Endothelial cell (in vitro differentiated cells): ENCODE data around the gene CACNA1B. TPM values are rescaled to one million over a fixed set of nuclear protein-coding genes. Genes with fewer than 3 reads are reported as not detected.

ENCODE experiments used
- DNase-seq: peaks from one replicate; pipeline ENCODE4 v3.0.0; 2021; ENCODE audit warnings: low spot score
- H3K27ac Mint-ChIP-seq: one replicate; pipeline ENCODE4 v1.8.0; 2021; ENCODE audit warnings: mixed read lengths, inconsistent platforms; ENCODE audit not compliant: unreplicated experiment
- H3K27me3 Mint-ChIP-seq: one replicate; pipeline ENCODE4 v1.8.0; 2021; ENCODE audit warnings: mild to moderate bottlenecking, moderate library complexity, mixed read lengths, inconsistent platforms; ENCODE audit not compliant: unreplicated experiment
- H3K36me3 Mint-ChIP-seq: one replicate; pipeline ENCODE4 v1.8.0; 2021; ENCODE audit warnings: mild to moderate bottlenecking, low read depth, mixed read lengths, inconsistent platforms; ENCODE audit not compliant: unreplicated experiment
- H3K4me1 Mint-ChIP-seq: one replicate; pipeline ENCODE4 v1.8.0; 2021; ENCODE audit warnings: mild to moderate bottlenecking, mixed read lengths, inconsistent platforms; ENCODE audit not compliant: unreplicated experiment
- H3K4me3 Mint-ChIP-seq: one replicate; pipeline ENCODE4 v1.8.0; 2021; ENCODE audit warnings: mild to moderate bottlenecking, mixed read lengths, inconsistent platforms; ENCODE audit not compliant: unreplicated experiment
- H3K9me3 Mint-ChIP-seq: one replicate; pipeline ENCODE4 v1.8.0; 2021; ENCODE audit warnings: mixed read lengths, inconsistent platforms; ENCODE audit not compliant: unreplicated experiment
- CTCF ChIP-seq: fragments of 200-600 bp; sonication (generic); IDR thresholded peaks from one replicate; pipeline ENCODE4 v1.5.0; 2021; ENCODE audit warnings: antibody characterized with exemption; ENCODE audit not compliant: unreplicated experiment
- total RNA-seq: library from RNA; stranded (reverse); fragmentation: NEBNext Ultra II Directional; extraction: Animal tissue kit (Norgen Biotek cat#: 25700); gene quantifications from one replicate; pipeline ENCODE4 v1.2.1, GENCODE V29; 2021; ENCODE audit not compliant: unreplicated experiment

Gene CACNA1B
- total RNA-seq, 1 donor from 2014 or later: 2.0 TPM

DNA sequence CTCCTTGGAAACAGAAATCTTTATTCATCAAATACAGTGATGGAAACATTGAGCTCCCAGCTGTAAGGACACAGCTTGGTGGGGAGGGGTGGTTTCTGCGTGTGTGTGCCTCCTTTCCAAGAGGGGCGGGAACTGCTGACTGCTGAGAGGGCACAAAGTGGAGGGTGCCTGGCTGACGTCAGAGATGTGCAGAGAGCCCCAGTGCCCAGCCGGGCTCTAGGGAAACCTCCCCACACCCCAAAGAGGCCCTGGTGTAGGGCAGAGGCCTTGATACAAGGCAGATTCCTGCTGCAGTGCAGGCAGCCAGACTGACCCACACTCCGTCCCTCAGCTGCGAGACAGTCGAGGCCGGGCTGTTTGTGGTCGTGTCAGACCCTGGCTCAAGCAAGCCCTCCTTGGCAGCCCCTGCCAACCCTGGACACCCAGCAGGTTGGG lies 191.0 kb downstream of the CACNA1B start:
- Mint-ChIP-seq H3K9me3 (no peaks in the 10 kb centered on the region), H3K36me3 (no peaks in the 10 kb centered on the region), H3K4me1 (no peaks in the 10 kb centered on the region), H3K27ac (no peak overlapping the region), H3K27me3 (no peaks in the 10 kb centered on the region), H3K4me3 (no peak overlapping the region)
- no peak for TF ChIP-seq CTCF
- DNase-seq: no peak

GRCh38 chr9:138069731-138070456 lies 192.3 kb downstream of the CACNA1B start:
- H3K36me3 Mint-ChIP-seq: no peaks in the 10 kb centered on the region
- no peaks in the 10 kb centered on the region for H3K27me3 Mint-ChIP-seq
- H3K4me1 Mint-ChIP-seq: no peaks in the 10 kb centered on the region
- no peak for TF ChIP-seq CTCF
- no peak for DNase-seq
- H3K27ac Mint-ChIP-seq: no peak overlapping the region
- H3K9me3 Mint-ChIP-seq: no peaks in the 10 kb centered on the region
- no peak overlapping the region for H3K4me3 Mint-ChIP-seq

- Mint-ChIP-seq H3K4me1 (no peaks in the 10 kb centered on the region), H3K36me3 (no peaks in the 10 kb centered on the region), H3K9me3 (no peaks in the 10 kb centered on the region), H3K27ac (no peak overlapping the region), H3K27me3 (no peaks in the 10 kb centered on the region), H3K4me3 (no peak overlapping the region)
- no peak for TF ChIP-seq CTCF
- no peak for DNase-seq
Observed at GRCh38 chr9:138070815-138071214, 193.2 kb downstream of the CACNA1B start.

- H3K27me3 Mint-ChIP-seq: no peaks in the 10 kb centered on the region
- no peaks in the 10 kb centered on the region for H3K36me3 Mint-ChIP-seq
- TF ChIP-seq CTCF: no peak
- no peaks in the 10 kb centered on the region for H3K9me3 Mint-ChIP-seq
- DNase-seq: no peak
- no peaks in the 10 kb centered on the region for H3K4me1 Mint-ChIP-seq
- H3K27ac Mint-ChIP-seq: no peak overlapping the region
- no peak overlapping the region for H3K4me3 Mint-ChIP-seq
Observed at GRCh38 chr9:138071292-138071691, 193.7 kb downstream of the CACNA1B start.

- H3K36me3 Mint-ChIP-seq: no peaks in the 10 kb centered on the region
- no peaks in the 10 kb centered on the region for H3K4me1 Mint-ChIP-seq
- TF ChIP-seq CTCF: no peak
- no peaks in the 10 kb centered on the region for H3K27me3 Mint-ChIP-seq
- no peak overlapping the region for H3K27ac Mint-ChIP-seq
- H3K9me3 Mint-ChIP-seq: no peaks in the 10 kb centered on the region
- no peak overlapping the region for H3K4me3 Mint-ChIP-seq
- DNase-seq: no peak
Observed at GRCh38 chr9:138071731-138072130, 194.1 kb downstream of the CACNA1B start.
